ENCODE measurements around the gene PER3.

DNA sequence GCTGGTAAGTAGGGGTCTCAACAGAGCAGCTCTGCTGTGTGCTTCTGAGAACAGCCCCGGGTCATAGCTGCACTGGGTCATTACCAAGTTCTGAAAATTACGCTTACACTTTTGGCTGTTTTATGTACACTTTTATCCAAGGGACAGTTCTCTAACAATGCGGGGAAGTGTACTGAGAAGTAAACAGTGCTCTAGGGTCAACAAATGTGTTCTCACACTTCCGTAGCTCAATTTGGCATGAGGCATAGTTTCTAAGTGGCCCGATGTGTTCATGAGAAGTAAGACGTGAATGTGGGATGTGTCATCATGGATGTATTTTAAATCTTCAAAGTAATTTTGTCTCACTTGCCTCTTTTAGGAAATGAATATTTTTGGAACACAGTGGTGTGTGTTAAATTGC is 23.8 kb upstream of the PER3 start:
- no peak for TF ChIP-seq CSDC2 (CRISPR knock-in tag; IDR thresholded peaks at IDR 0.05)
- no peak for TF ChIP-seq ZNF565 (CRISPR knock-in tag; conservative IDR thresholded peaks at IDR 0.05; ENCODE audit: low read depth)
- TF ChIP-seq ESRRG (CRISPR knock-in tag; IDR thresholded peaks at IDR 0.05): no peak
- no peak for TF ChIP-seq GLIS3 (CRISPR knock-in tag; IDR thresholded peaks at IDR 0.05)
- TF ChIP-seq ZNF8 (CRISPR knock-in tag; IDR thresholded peaks at IDR 0.05): no peak
- TF ChIP-seq ZFP3 (CRISPR knock-in tag; IDR thresholded peaks at IDR 0.05): no peak
- TF ChIP-seq OSR1 (CRISPR knock-in tag; IDR thresholded peaks at IDR 0.05): no peak
- TF ChIP-seq, protein P1, sequence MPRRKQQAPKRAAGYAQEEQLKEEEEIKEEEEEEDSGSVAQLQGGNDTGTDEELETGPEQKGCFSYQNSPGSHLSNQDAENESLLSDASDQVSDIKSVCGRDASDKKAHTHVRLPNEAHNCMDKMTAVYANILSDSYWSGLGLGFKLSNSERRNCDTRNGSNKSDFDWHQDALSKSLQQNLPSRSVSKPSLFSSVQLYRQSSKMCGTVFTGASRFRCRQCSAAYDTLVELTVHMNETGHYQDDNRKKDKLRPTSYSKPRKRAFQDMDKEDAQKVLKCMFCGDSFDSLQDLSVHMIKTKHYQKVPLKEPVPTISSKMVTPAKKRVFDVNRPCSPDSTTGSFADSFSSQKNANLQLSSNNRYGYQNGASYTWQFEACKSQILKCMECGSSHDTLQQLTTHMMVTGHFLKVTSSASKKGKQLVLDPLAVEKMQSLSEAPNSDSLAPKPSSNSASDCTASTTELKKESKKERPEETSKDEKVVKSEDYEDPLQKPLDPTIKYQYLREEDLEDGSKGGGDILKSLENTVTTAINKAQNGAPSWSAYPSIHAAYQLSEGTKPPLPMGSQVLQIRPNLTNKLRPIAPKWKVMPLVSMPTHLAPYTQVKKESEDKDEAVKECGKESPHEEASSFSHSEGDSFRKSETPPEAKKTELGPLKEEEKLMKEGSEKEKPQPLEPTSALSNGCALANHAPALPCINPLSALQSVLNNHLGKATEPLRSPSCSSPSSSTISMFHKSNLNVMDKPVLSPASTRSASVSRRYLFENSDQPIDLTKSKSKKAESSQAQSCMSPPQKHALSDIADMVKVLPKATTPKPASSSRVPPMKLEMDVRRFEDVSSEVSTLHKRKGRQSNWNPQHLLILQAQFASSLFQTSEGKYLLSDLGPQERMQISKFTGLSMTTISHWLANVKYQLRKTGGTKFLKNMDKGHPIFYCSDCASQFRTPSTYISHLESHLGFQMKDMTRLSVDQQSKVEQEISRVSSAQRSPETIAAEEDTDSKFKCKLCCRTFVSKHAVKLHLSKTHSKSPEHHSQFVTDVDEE (CRISPR knock-in tag; IDR thresholded peaks at IDR 0.05): no peak
- TF ChIP-seq, protein P2, sequence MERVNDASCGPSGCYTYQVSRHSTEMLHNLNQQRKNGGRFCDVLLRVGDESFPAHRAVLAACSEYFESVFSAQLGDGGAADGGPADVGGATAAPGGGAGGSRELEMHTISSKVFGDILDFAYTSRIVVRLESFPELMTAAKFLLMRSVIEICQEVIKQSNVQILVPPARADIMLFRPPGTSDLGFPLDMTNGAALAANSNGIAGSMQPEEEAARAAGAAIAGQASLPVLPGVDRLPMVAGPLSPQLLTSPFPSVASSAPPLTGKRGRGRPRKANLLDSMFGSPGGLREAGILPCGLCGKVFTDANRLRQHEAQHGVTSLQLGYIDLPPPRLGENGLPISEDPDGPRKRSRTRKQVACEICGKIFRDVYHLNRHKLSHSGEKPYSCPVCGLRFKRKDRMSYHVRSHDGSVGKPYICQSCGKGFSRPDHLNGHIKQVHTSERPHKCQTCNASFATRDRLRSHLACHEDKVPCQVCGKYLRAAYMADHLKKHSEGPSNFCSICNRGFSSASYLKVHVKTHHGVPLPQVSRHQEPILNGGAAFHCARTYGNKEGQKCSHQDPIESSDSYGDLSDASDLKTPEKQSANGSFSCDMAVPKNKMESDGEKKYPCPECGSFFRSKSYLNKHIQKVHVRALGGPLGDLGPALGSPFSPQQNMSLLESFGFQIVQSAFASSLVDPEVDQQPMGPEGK (CRISPR knock-in tag; IDR thresholded peaks at IDR 0.05; ENCODE audit: borderline replicate concordance): no peak
